HEK293 (cell line): ENCODE measurements around the gene EXOSC5.

Source experiments
- MYNN ChIP-seq: fragments of 450-650 bp; formaldehyde crosslinking; IDR thresholded peaks from 2 replicates; pipeline ENCODE4 v1.5.1; 2016; ENCODE audit warnings: missing biosample characterization, missing genetic modification characterization, borderline replicate concordance
- ZBTB17 ChIP-seq: fragments of 450-650 bp; formaldehyde crosslinking; IDR thresholded peaks from 2 replicates; pipeline ENCODE4 v1.5.1; 2016; ENCODE audit warnings: missing biosample characterization, missing genetic modification characterization
- ZBTB7A ChIP-seq: fragments of 450-650 bp; formaldehyde crosslinking; IDR thresholded peaks from 2 replicates; pipeline ENCODE4 v1.5.1; 2016; ENCODE audit warnings: low read depth, missing biosample characterization, missing genetic modification characterization
- ZNF169 ChIP-seq: fragments of 450-650 bp; formaldehyde crosslinking; IDR thresholded peaks from 2 replicates; pipeline ENCODE4 v1.5.1; 2016; ENCODE audit warnings: missing biosample characterization, missing genetic modification characterization
- ZNF335 ChIP-seq: fragments of 450-650 bp; formaldehyde crosslinking; conservative IDR thresholded peaks from 2 replicates; pipeline ENCODE4 v1.5.1; 2016; ENCODE audit warnings: missing biosample characterization, missing genetic modification characterization
- ZNF391 ChIP-seq: fragments of 450-650 bp; formaldehyde crosslinking; IDR thresholded peaks from 2 replicates; pipeline ENCODE4 v1.5.1; 2016; ENCODE audit warnings: low read depth, missing biosample characterization, missing genetic modification characterization, borderline replicate concordance
- TF ChIP-seq, protein P1 (sequence below): fragments of 450-650 bp; formaldehyde crosslinking; IDR thresholded peaks from 2 replicates; pipeline ENCODE4 v1.5.1; 2016; ENCODE audit warnings: missing biosample characterization, missing genetic modification characterization
- TF ChIP-seq, protein P2 (sequence below): fragments of 450-650 bp; formaldehyde crosslinking; IDR thresholded peaks from 2 replicates; pipeline ENCODE4 v1.5.1; 2016; ENCODE audit warnings: missing biosample characterization, missing genetic modification characterization
- TF ChIP-seq, protein P3 (sequence below): fragments of 450-650 bp; formaldehyde crosslinking; IDR thresholded peaks from 2 replicates; pipeline ENCODE4 v1.5.1; 2016; ENCODE audit warnings: missing biosample characterization, missing genetic modification characterization
- TF ChIP-seq, protein P4 (sequence below): fragments of 450-650 bp; formaldehyde crosslinking; IDR thresholded peaks from 2 replicates; pipeline ENCODE4 v1.5.1; 2017; ENCODE audit warnings: missing biosample characterization, missing genetic modification characterization

DNA sequence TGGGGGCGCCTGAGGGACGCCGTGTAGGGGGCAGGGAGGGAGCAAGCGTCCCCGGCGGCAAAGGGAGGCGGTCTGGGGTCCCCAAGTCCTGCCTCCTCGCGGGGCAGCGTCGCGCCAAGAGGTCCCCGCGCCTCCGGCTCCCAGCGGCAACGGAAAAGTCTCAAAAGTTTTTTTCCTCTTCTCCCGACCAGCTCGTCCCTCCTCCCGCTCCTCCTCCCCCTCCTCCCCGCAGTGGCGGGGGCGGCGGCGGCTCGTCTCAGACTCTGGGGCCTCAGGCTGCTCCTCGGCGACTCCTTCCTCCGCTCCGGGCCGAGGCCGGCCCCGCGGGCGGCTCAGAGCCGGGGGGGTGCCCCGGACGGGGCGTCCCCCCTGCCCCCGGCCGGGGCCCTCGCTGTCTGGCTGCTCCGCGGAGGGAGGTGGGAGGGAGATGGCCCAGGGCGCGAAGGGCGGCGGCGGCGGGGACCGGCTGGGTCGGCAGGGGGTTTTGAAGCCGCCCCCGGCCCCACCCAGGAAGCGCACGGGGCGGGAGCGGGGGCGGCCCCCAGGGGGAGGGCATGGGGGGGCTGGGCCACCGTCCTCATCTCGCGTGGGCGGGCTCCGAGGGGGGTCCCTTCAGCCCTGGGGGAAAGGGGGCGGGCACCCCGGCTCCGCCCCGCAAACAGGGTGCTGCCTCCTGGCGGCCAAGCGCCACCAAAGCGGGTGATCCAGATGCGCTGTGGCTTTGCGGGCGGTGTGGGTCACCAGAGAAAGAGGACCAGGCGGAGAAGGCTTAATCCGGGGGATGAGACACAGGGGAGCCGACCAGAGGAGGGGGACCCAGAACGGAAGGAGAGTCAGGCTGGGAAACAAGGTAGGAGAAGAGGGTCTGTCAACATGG, 43.5 kb downstream of the EXOSC5 start, which contains the start of gene TGFB1:
- TF ChIP-seq, protein P1, sequence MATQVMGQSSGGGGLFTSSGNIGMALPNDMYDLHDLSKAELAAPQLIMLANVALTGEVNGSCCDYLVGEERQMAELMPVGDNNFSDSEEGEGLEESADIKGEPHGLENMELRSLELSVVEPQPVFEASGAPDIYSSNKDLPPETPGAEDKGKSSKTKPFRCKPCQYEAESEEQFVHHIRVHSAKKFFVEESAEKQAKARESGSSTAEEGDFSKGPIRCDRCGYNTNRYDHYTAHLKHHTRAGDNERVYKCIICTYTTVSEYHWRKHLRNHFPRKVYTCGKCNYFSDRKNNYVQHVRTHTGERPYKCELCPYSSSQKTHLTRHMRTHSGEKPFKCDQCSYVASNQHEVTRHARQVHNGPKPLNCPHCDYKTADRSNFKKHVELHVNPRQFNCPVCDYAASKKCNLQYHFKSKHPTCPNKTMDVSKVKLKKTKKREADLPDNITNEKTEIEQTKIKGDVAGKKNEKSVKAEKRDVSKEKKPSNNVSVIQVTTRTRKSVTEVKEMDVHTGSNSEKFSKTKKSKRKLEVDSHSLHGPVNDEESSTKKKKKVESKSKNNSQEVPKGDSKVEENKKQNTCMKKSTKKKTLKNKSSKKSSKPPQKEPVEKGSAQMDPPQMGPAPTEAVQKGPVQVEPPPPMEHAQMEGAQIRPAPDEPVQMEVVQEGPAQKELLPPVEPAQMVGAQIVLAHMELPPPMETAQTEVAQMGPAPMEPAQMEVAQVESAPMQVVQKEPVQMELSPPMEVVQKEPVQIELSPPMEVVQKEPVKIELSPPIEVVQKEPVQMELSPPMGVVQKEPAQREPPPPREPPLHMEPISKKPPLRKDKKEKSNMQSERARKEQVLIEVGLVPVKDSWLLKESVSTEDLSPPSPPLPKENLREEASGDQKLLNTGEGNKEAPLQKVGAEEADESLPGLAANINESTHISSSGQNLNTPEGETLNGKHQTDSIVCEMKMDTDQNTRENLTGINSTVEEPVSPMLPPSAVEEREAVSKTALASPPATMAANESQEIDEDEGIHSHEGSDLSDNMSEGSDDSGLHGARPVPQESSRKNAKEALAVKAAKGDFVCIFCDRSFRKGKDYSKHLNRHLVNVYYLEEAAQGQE (tag by site-specific recombination), result no peak
- TF ChIP-seq, protein P2, sequence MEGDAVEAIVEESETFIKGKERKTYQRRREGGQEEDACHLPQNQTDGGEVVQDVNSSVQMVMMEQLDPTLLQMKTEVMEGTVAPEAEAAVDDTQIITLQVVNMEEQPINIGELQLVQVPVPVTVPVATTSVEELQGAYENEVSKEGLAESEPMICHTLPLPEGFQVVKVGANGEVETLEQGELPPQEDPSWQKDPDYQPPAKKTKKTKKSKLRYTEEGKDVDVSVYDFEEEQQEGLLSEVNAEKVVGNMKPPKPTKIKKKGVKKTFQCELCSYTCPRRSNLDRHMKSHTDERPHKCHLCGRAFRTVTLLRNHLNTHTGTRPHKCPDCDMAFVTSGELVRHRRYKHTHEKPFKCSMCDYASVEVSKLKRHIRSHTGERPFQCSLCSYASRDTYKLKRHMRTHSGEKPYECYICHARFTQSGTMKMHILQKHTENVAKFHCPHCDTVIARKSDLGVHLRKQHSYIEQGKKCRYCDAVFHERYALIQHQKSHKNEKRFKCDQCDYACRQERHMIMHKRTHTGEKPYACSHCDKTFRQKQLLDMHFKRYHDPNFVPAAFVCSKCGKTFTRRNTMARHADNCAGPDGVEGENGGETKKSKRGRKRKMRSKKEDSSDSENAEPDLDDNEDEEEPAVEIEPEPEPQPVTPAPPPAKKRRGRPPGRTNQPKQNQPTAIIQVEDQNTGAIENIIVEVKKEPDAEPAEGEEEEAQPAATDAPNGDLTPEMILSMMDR (tag by site-specific recombination), result peak; percentile 96
- TF ChIP-seq MYNN (tag by site-specific recombination) (no peak), ZNF169 (no peak), ZBTB7A (tag by site-specific recombination) (0 out of 2 replicates have a peak, but pooled peaks have one; percentile 42), ZBTB17 (tag by site-specific recombination) (peak; percentile 50; the same call in 1 of the 2 replicates), ZNF335 (tag by site-specific recombination) (peak; percentile 76), ZNF391 (tag by site-specific recombination) (no peak)
- TF ChIP-seq, protein P3, sequence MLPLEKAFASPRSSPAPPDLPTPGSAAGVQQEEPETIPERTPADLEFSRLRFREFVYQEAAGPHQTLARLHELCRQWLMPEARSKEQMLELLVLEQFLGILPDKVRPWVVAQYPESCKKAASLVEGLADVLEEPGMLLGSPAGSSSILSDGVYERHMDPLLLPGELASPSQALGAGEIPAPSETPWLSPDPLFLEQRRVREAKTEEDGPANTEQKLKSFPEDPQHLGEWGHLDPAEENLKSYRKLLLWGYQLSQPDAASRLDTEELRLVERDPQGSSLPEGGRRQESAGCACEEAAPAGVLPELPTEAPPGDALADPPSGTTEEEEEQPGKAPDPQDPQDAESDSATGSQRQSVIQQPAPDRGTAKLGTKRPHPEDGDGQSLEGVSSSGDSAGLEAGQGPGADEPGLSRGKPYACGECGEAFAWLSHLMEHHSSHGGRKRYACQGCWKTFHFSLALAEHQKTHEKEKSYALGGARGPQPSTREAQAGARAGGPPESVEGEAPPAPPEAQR (tag by site-specific recombination), result no peak
- TF ChIP-seq, protein P4, sequence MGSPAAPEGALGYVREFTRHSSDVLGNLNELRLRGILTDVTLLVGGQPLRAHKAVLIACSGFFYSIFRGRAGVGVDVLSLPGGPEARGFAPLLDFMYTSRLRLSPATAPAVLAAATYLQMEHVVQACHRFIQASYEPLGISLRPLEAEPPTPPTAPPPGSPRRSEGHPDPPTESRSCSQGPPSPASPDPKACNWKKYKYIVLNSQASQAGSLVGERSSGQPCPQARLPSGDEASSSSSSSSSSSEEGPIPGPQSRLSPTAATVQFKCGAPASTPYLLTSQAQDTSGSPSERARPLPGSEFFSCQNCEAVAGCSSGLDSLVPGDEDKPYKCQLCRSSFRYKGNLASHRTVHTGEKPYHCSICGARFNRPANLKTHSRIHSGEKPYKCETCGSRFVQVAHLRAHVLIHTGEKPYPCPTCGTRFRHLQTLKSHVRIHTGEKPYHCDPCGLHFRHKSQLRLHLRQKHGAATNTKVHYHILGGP (tag by site-specific recombination), result no peak
